Glutamatergic neuron (in vitro differentiated cells): ENCODE data around the gene IFT27. TPM values are rescaled to one million over a fixed set of nuclear protein-coding genes. Genes with fewer than 3 reads are reported as not detected.
A peak's percentile ranks its signal among the peaks of the same experiment; 100 is the strongest.
"Not testable (repeated sequence)": the region's sequence is repeated elsewhere in the genome, so short reads cannot be mapped to it uniquely, and the experiment has no call there.

ENCODE experiments used
- DNase-seq: peaks from one replicate; pipeline ENCODE4 v3.0.0; 2022
- H3K27ac Mint-ChIP-seq: one replicate; pipeline ENCODE4 v1.8.0; 2020; ENCODE audit warnings: mild to moderate bottlenecking, mixed read lengths, inconsistent platforms; ENCODE audit not compliant: unreplicated experiment
- H3K27me3 Mint-ChIP-seq: one replicate; pipeline ENCODE4 v1.8.0; 2020; ENCODE audit warnings: mild to moderate bottlenecking, moderate library complexity, mixed read lengths, inconsistent platforms; ENCODE audit not compliant: unreplicated experiment
- H3K36me3 Mint-ChIP-seq: one replicate; pipeline ENCODE4 v1.8.0; 2020; ENCODE audit warnings: mild to moderate bottlenecking, mixed read lengths, inconsistent platforms; ENCODE audit not compliant: unreplicated experiment
- H3K4me1 Mint-ChIP-seq: one replicate; pipeline ENCODE4 v1.8.0; 2020; ENCODE audit warnings: mild to moderate bottlenecking, low read depth, mixed read lengths, inconsistent platforms; ENCODE audit not compliant: unreplicated experiment
- H3K4me3 Mint-ChIP-seq: one replicate; pipeline ENCODE4 v1.8.0; 2020; ENCODE audit warnings: mild to moderate bottlenecking, mixed read lengths, inconsistent platforms; ENCODE audit not compliant: unreplicated experiment
- H3K9me3 Mint-ChIP-seq: one replicate; pipeline ENCODE4 v1.8.0; 2020; ENCODE audit warnings: mild to moderate bottlenecking, moderate library complexity, mixed read lengths, inconsistent platforms; ENCODE audit not compliant: unreplicated experiment
- total RNA-seq: library from RNA; stranded (reverse); fragmentation: NEBNext Ultra II Directional; extraction: Animal tissue kit (Norgen Biotek cat#: 25700); gene quantifications from one replicate; pipeline ENCODE4 v1.2.1, GENCODE V29; 2021; ENCODE audit not compliant: unreplicated experiment
- TF ChIP-seq, protein P1 (sequence below): fragments of 200-600 bp; sonication (generic); IDR thresholded peaks from one replicate; pipeline ENCODE4 v1.5.0; 2021; ENCODE audit not compliant: partially characterized antibody, unreplicated experiment

The IFT27 gene
- total RNA-seq, 1 donor from 2014 or later: 54.2 TPM

DNA sequence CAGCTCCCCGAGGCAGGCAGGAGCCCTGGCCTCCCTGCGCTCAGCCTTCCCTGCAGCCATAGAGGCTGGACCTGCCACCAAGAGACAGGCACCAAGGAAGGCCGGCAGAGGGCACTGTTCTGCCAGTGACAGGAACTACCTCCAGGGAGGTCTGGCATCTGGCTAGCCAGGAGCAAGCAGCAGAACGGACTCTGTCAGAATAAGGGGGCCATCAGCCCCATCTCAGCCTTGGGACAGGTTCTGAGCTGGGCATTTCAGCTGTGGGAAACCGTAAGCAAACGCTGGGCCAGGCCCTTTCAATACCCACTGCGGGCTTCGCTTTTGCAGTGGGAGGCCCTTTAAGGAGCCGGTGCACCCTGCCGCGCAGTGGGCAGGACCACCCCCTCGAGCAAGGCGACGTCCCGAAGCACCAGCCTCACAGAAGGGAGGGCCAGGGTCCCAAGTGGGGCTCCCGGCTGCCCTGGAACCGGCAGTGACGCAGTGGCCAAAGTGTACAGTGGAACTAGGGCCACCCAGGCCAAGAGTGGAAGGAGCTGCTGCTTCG lies 18.2 kb downstream of the IFT27 start:
- Mint-ChIP-seq H3K9me3 (no peaks in the 10 kb centered on the region), H3K4me3 (no peak overlapping the region), H3K27me3 (no peaks in the 10 kb centered on the region), H3K4me1 (peaks cover 4% of the 10 kb centered on the region), H3K27ac (no peak overlapping the region), H3K36me3 (peaks cover 6% of the 10 kb centered on the region)
- TF ChIP-seq, protein P1, sequence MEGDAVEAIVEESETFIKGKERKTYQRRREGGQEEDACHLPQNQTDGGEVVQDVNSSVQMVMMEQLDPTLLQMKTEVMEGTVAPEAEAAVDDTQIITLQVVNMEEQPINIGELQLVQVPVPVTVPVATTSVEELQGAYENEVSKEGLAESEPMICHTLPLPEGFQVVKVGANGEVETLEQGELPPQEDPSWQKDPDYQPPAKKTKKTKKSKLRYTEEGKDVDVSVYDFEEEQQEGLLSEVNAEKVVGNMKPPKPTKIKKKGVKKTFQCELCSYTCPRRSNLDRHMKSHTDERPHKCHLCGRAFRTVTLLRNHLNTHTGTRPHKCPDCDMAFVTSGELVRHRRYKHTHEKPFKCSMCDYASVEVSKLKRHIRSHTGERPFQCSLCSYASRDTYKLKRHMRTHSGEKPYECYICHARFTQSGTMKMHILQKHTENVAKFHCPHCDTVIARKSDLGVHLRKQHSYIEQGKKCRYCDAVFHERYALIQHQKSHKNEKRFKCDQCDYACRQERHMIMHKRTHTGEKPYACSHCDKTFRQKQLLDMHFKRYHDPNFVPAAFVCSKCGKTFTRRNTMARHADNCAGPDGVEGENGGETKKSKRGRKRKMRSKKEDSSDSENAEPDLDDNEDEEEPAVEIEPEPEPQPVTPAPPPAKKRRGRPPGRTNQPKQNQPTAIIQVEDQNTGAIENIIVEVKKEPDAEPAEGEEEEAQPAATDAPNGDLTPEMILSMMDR: peak; percentile 84
- DNase-seq: peak; percentile 92

DNA sequence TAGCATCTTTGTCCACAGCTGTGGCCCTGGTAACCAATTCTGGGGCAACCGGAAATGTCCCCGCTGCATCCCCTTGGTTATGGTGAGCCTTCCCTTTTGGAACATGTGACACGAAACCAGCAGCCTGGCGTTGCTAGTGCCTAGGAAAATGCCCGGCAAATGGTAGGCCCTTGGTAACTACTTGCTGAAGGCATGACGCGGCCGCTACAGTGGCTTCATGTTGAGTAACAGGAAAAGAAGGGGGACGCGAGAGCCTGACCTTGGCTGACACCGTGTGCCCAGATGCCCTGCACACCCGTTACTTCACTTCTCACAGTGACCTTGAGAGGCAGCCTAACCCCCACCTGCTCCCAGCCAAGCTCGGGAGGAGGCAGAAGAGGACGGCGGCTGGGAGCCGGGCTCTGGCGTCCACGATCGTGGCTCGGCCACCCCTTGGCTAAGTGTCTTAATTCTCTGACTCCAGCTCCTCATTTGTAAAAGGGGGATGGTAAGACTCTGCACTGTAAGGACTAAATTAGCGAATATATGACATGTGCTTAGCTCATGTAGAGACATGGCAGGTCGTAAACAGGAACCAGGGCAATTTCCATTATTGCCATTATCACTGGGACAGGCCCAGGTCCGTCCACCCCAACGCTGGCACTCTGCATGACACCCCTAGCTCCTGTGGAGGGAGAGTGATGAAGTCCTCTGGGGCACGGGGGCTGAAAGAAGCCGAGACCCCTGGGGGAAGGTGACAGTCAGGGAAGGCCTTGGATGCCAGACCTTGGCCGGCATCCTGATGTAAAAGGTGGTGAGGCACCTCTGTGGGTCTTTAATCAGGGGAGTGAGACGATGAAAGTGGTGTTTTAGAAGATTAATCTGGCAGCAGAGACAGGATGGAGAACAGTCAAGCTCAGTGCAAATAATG lies 18.9 kb downstream of the IFT27 start:
- TF ChIP-seq, protein P1: no peak
- no peak for DNase-seq
- no peaks in the 10 kb centered on the region for H3K9me3 Mint-ChIP-seq
- peaks cover 4% of the 10 kb centered on the region for H3K4me1 Mint-ChIP-seq
- H3K27me3 Mint-ChIP-seq: no peaks in the 10 kb centered on the region
- no peak overlapping the region for H3K4me3 Mint-ChIP-seq
- no peaks in the 10 kb centered on the region for H3K36me3 Mint-ChIP-seq
- no peak overlapping the region for H3K27ac Mint-ChIP-seq

DNA sequence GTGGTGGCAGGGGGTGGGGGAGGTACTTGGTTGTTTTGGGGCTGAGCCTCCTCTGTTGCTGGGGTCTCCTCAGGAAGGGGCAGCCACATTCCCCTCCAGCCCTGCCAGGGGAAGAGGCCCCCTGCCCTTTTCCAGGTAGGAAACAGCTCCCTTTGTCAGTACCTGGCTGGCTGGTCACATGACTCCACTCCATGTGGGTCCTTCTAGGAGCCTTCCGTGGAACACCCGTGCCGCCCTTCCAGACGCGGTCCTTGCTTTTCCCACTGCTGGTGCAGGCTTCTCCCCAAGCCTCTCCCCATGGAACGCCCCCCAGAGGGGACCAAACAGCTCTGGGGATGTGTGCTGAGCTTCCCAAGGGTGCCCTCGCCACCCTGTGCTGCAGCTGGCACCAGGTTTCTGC lies 19.9 kb downstream of the IFT27 start:
- Mint-ChIP-seq H3K9me3 (no peaks in the 10 kb centered on the region), H3K27ac (no peak overlapping the region), H3K36me3 (no peaks in the 10 kb centered on the region), H3K4me1 (peaks cover 4% of the 10 kb centered on the region), H3K27me3 (no peaks in the 10 kb centered on the region), H3K4me3 (no peak overlapping the region)
- DNase-seq: no peak
- TF ChIP-seq, protein P1: no peak

DNA sequence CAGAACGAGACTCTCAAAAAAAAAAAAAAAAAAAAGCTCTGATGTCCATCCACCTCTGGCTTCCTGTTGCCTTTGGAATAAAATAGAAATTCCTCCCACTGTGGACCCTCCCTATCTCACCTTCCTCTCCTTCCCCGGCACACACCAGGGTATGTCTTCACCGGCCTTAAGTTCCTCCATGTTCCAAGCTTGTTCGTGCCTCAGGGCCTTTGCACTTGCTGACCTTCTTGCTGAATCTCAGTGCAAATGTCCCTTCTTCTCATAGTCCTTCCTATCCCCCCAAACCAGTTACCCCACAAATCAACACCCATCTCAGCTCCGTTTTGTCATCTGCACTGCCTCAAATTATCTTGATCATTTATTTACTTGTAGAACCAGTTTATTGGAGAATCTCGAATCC lies 20.6 kb downstream of the IFT27 start:
- Mint-ChIP-seq H3K4me1 (peaks cover 4% of the 10 kb centered on the region), H3K36me3 (no peaks in the 10 kb centered on the region), H3K4me3 (no peak overlapping the region), H3K9me3 (no peaks in the 10 kb centered on the region), H3K27me3 (no peaks in the 10 kb centered on the region), H3K27ac (no peak overlapping the region)
- DNase-seq: no peak
- TF ChIP-seq, protein P1: no peak

DNA sequence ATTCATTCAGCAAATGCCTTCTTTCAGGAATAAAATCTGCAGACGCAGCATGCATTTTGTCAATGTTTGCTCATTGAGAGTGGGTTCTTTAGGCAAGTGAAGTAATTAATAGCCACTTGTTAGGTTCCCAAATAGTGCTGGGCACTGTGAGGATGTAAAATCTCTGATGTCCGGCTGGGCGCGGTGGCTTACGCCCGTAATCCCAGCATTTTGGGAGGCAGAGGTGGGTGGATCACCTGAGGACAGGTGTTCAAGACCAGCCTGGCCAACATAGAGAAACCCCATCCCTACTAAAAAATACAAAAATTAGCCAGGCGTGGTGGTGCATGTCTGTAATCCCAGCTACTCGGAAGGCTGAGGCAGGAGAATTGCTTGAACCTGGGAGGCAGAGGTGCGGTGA lies 21.0 kb downstream of the IFT27 start:
- H3K9me3 Mint-ChIP-seq, H3K36me3 Mint-ChIP-seq, H3K27me3 Mint-ChIP-seq, H3K4me3 Mint-ChIP-seq, DNase-seq, H3K27ac Mint-ChIP-seq, H3K4me1 Mint-ChIP-seq: not testable (repeated sequence)
